GM12875 (cell line): ENCODE measurements around the gene DHX32.

Source experiments
- H3K4me3 ChIP-seq: one replicate; pipeline ENCODE4 v1.5.1; 2011; ENCODE audit warnings: low read depth, low read length, control low read depth
- CTCF ChIP-seq: IDR thresholded peaks from 2 replicates; pipeline ENCODE4 v1.5.1; 2011; ENCODE audit warnings: low read depth, mild to moderate bottlenecking, control low read depth, inconsistent platforms, low read length, moderate library complexity, borderline replicate concordance; ENCODE audit not compliant: insufficient read depth

DHX32 gene

DNA sequence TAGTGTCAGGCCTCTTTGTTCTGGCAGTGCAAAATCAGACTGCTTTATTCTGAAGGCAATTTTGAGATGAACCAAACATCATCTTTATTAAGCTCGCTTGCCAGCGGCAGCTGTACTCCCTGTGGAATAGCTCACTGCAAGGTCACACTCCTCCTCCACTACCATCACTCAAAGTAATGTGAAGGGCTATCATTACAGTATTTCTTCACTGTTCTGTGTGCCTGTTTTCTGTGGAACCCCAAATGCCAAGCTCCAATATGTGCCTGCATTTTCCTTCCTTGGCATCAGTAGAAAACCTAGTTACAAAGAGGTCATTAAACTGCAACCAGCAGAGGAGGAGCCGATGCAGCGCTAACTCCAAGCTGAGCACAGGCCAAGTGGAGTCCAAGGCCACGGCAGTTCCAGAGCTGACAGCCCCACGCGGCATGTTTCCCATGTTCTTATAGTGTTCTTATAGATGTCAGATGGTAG, 36.3 kb downstream of the DHX32 start:
- no peak overlapping the region for H3K4me3 ChIP-seq
- no peak for TF ChIP-seq CTCF

- TF ChIP-seq CTCF, result no peak
- H3K4me3 ChIP-seq, result no peak overlapping the region
Observed at GRCh38 chr10:125843603-125844329, 37.3 kb downstream of the DHX32 start.

DNA sequence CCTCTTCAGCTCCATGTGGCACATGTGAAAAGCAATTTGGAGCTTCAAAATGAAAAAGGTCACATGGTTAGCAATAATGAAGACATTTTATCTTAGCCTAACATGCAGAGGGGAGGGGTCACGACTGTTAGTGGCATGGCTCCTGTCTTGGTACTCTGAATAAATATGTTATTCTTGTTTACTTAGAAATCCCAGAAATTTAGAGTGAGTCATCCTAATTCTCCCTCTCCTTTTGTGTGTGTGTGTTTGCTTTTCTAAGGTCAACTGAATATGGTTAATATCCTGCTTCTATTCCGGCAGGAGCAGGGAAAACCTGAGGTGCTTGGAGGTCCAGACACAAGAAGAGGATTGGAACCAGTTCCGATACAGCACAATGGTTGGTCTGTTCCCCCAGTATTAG, 40.1 kb downstream of the DHX32 start:
- no peak overlapping the region for H3K4me3 ChIP-seq
- TF ChIP-seq CTCF, result no peak

DNA sequence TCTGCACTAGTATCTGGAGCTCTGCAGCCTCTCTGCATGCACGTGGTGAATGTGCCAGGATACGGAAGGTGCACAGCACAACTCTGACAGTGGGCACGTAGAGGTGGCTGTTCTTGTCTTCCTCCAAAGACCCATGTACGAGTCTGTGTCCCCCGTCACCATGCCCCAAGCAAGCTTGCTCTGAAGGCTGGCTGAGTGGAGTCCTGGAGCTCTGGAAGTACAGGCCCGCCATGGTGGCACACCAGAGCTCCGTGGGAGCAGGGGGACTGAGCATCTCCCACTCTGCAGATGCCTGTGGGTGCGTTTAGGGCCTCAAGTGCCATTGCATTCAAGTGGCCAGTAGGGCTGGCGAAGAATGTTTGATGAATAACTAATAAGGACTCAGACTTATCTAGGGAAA, 40.7 kb downstream of the DHX32 start:
- no peak overlapping the region for H3K4me3 ChIP-seq
- TF ChIP-seq CTCF, result no peak

DNA sequence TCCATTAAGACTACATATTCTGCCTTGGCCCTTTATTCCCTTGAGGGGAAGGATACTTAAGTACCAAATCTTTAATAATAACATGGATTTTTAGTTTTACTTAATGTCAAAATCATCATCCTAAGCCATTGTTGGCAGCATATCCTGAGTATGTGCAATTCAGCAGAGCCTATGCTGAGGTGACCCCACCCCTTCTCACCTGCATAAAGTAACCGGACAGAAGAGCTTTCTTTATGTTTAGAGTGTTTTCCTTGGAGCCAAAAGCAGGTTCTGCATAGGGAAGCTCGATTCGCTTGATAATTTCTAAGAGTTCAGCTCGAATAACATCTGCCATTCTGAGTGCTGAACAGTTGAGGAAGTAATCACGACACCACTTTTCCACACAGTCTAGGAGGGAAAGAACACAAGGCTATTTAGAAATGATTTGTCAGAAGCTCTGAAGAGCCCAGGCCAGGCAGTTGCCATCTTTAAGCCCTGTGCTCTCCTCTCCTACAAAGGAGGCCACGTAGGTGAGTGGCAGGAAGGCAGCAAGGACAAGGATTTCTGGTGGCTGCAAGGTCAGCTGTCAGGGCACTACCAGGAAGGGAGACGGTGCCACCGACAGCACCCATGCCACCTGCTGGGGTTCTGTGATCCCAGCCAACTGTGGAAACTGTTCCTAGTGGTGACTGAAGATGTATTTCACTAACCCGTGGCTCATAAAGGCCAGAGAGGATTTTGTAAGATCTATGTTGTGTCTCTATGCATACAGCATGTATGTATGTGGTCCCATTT, 42.1 kb downstream of the DHX32 start:
- no peak overlapping the region for H3K4me3 ChIP-seq
- no peak for TF ChIP-seq CTCF

GRCh38 chr10:125836746-125837145, 44.3 kb downstream of the DHX32 start:
- no peak for TF ChIP-seq CTCF
- H3K4me3 ChIP-seq, result no peak overlapping the region

GRCh38 chr10:125828311-125828710, 52.8 kb downstream of the DHX32 start:
- H3K4me3 ChIP-seq, result no peak overlapping the region
- no peak for TF ChIP-seq CTCF
